ENCODE results near the gene ZNRF3.

- TF ChIP-seq EZH2 (IDR thresholded peaks at IDR 0.05; ENCODE audit: insufficient read depth, poor library complexity, severe bottlenecking) = no peak
- no peak for TF ChIP-seq EZH2phosphoT487 (IDR thresholded peaks at IDR 0.05; ENCODE audit: insufficient read depth, low read depth)
Observed at GRCh38 chr22:29043906-29044575, 160.7 kb downstream of the ZNRF3 start.
